ENCODE results near the gene ZXDC.
A peak's percentile ranks its signal among the peaks of the same experiment; 100 is the strongest.

ZXDC gene

GRCh38 chr3:126389112-126389793 is 86.4 kb downstream of the ZXDC start:
- DNase-seq = peak; percentile 93
